ENCODE measurements around the gene SPACA9. TPM values are rescaled to one million over a fixed set of nuclear protein-coding genes. Genes with fewer than 3 reads are reported as not detected.

The SPACA9 gene
- total RNA-seq, 1 experiment from 2014 or later, result 2.5 TPM

GRCh38 chr9:132846109-132846917 lies 32.4 kb upstream of the SPACA9 start:
- DNase-seq, result no peak
- BruUV-seq (replicated peaks), result no TSS peak
- Mint-ChIP-seq H3K27ac (ENCODE audit: unreplicated experiment) (no peak overlapping the region), H3K27me3 (ENCODE audit: unreplicated experiment) (no peaks in the 10 kb centered on the region), H3K36me3 (ENCODE audit: insufficient read depth, unreplicated experiment) (no peaks in the 10 kb centered on the region), H3K4me1 (ENCODE audit: low read depth, unreplicated experiment) (no peaks in the 10 kb centered on the region), H3K9me3 (ENCODE audit: low read depth, unreplicated experiment) (no peaks in the 10 kb centered on the region), H3K4me3 (ENCODE audit: low read depth, unreplicated experiment) (no peak overlapping the region)
- TF ChIP-seq CTCF (IDR thresholded peaks at IDR 0.05; ENCODE audit: unreplicated experiment), result no peak
- intact Hi-C loops (cut with micrococcal nuclease; ENCODE audit: unreplicated experiment), result no loop called here
- CTCF ChIA-PET, result interaction anchor here (0.6 kb wide), 1 partner anchor 41 kb away, joined by 3 read pairs; no protein-coding TSS in a partner anchor

GRCh38 chr9:132846918-132847515 lies 31.7 kb upstream of the SPACA9 start:
- CTCF ChIA-PET, result no interaction called here
- no peak for DNase-seq
- no TSS peak for BruUV-seq (replicated peaks)
- Mint-ChIP-seq H3K27me3 (ENCODE audit: unreplicated experiment) (no peaks in the 10 kb centered on the region), H3K4me3 (ENCODE audit: low read depth, unreplicated experiment) (no peak overlapping the region), H3K4me1 (ENCODE audit: low read depth, unreplicated experiment) (no peaks in the 10 kb centered on the region), H3K9me3 (ENCODE audit: low read depth, unreplicated experiment) (no peaks in the 10 kb centered on the region), H3K36me3 (ENCODE audit: insufficient read depth, unreplicated experiment) (no peaks in the 10 kb centered on the region), H3K27ac (ENCODE audit: unreplicated experiment) (no peak overlapping the region)
- intact Hi-C loops (cut with micrococcal nuclease; ENCODE audit: unreplicated experiment), result no loop called here
- no peak for TF ChIP-seq CTCF (IDR thresholded peaks at IDR 0.05; ENCODE audit: unreplicated experiment)

GRCh38 chr9:132849185-132849706 lies 29.5 kb upstream of the SPACA9 start:
- H3K27ac Mint-ChIP-seq (ENCODE audit: unreplicated experiment), result no peak overlapping the region

GRCh38 chr9:132853482-132853881 lies 25.2 kb upstream of the SPACA9 start:
- Mint-ChIP-seq H3K36me3 (ENCODE audit: insufficient read depth, unreplicated experiment) (no peaks in the 10 kb centered on the region), H3K4me3 (ENCODE audit: low read depth, unreplicated experiment) (no peak overlapping the region), H3K27ac (ENCODE audit: unreplicated experiment) (no peak overlapping the region), H3K9me3 (ENCODE audit: low read depth, unreplicated experiment) (no peaks in the 10 kb centered on the region), H3K27me3 (ENCODE audit: unreplicated experiment) (no peaks in the 10 kb centered on the region), H3K4me1 (ENCODE audit: low read depth, unreplicated experiment) (no peaks in the 10 kb centered on the region)
- intact Hi-C loops (cut with micrococcal nuclease; ENCODE audit: unreplicated experiment), result no loop called here
- CTCF ChIA-PET, result interaction anchor here (0.7 kb wide), 1 partner anchor 15 kb away, joined by 4 read pairs; no protein-coding TSS in a partner anchor
- BruUV-seq (replicated peaks), result no TSS peak
- no peak for TF ChIP-seq CTCF (IDR thresholded peaks at IDR 0.05; ENCODE audit: unreplicated experiment)
- DNase-seq, result no peak

More at GRCh38 chr9:132849185-132849706, 29.5 kb upstream of the SPACA9 start:
- Mint-ChIP-seq H3K4me3 (ENCODE audit: low read depth, unreplicated experiment) (no peak overlapping the region), H3K27me3 (ENCODE audit: unreplicated experiment) (no peaks in the 10 kb centered on the region), H3K36me3 (ENCODE audit: insufficient read depth, unreplicated experiment) (no peaks in the 10 kb centered on the region), H3K4me1 (ENCODE audit: low read depth, unreplicated experiment) (no peaks in the 10 kb centered on the region), H3K9me3 (ENCODE audit: low read depth, unreplicated experiment) (no peaks in the 10 kb centered on the region)
- DNase-seq, result no peak
- intact Hi-C loops (cut with micrococcal nuclease; ENCODE audit: unreplicated experiment), result no loop called here
- TF ChIP-seq CTCF (IDR thresholded peaks at IDR 0.05; ENCODE audit: unreplicated experiment), result no peak
- CTCF ChIA-PET, result no interaction called here
- BruUV-seq (replicated peaks), result no TSS peak

Measured in Calu3 (cell line).